HEK293 (cell line): ENCODE data around the gene SAT1.

ENCODE experiments used
- HOXD13 ChIP-seq: sonication (generic); formaldehyde crosslinking; IDR thresholded peaks from 2 replicates; pipeline ENCODE4 v1.8.0; 2022; ENCODE audit warnings: missing genetic modification reagents, borderline replicate concordance
- KLF8 ChIP-seq: fragments of 450-650 bp; formaldehyde crosslinking; IDR thresholded peaks from 2 replicates; pipeline ENCODE4 v1.5.1; 2016; ENCODE audit warnings: missing biosample characterization, missing genetic modification characterization
- OSR2 ChIP-seq: fragments of 450-650 bp; formaldehyde crosslinking; IDR thresholded peaks from 2 replicates; pipeline ENCODE4 v1.5.1; 2016; ENCODE audit warnings: missing biosample characterization, missing genetic modification characterization
- PRDM10 ChIP-seq: fragments of 450-650 bp; formaldehyde crosslinking; IDR thresholded peaks from 2 replicates; pipeline ENCODE4 v1.5.1; 2016; ENCODE audit warnings: missing biosample characterization, missing genetic modification characterization
- REPIN1 ChIP-seq: fragments of 450-650 bp; formaldehyde crosslinking; IDR thresholded peaks from 2 replicates; pipeline ENCODE4 v1.5.1; 2017; ENCODE audit warnings: missing biosample characterization, missing genetic modification characterization, low read depth
- ZBTB1 ChIP-seq: fragments of 450-650 bp; formaldehyde crosslinking; IDR thresholded peaks from 2 replicates; pipeline ENCODE4 v1.5.1; 2016; ENCODE audit warnings: missing biosample characterization, missing genetic modification characterization
- ZBTB17 ChIP-seq: fragments of 450-650 bp; formaldehyde crosslinking; IDR thresholded peaks from 2 replicates; pipeline ENCODE4 v1.5.1; 2016; ENCODE audit warnings: missing biosample characterization, missing genetic modification characterization
- ZEB2 ChIP-seq: fragments of 450-650 bp; formaldehyde crosslinking; IDR thresholded peaks from 2 replicates; pipeline ENCODE4 v1.5.1; 2016; ENCODE audit warnings: missing biosample characterization, missing genetic modification characterization
- ZFP37 ChIP-seq: fragments of 450-650 bp; formaldehyde crosslinking; IDR thresholded peaks from 2 replicates; pipeline ENCODE4 v1.5.1; 2016; ENCODE audit warnings: missing biosample characterization, missing genetic modification characterization
- ZNF121 ChIP-seq: fragments of 450-650 bp; formaldehyde crosslinking; IDR thresholded peaks from 2 replicates; pipeline ENCODE4 v1.5.1; 2016; ENCODE audit warnings: missing biosample characterization, missing genetic modification characterization
- ZNF174 ChIP-seq: fragments of 450-650 bp; formaldehyde crosslinking; IDR thresholded peaks from 2 replicates; pipeline ENCODE4 v1.5.0; 2017; ENCODE audit warnings: missing biosample characterization, mild to moderate bottlenecking, missing genetic modification characterization
- ZNF274 ChIP-seq, 2 experiments: fragments of 200-500 bp in 1 of 2; fragments of 450-650 bp in 1 of 2; sonication (Bioruptor generic) in 1 of 2; formaldehyde crosslinking in 1 of 2; IDR thresholded peaks; 2 replicates each; pipeline versions ENCODE4 v1.5.1 to v1.6.1; 2014 to 2016; ENCODE audit warnings: borderline replicate concordance in 1 of 2, inconsistent platforms in 1 of 2, low read length in 1 of 2, missing biosample characterization in 1 of 2, missing genetic modification characterization in 1 of 2
- ZNF350 ChIP-seq: fragments of 450-650 bp; formaldehyde crosslinking; IDR thresholded peaks from 2 replicates; pipeline ENCODE4 v1.5.0; 2017; ENCODE audit warnings: missing biosample characterization, mild to moderate bottlenecking, missing genetic modification characterization
- ZNF501 ChIP-seq: fragments of 450-650 bp; formaldehyde crosslinking; IDR thresholded peaks from 2 replicates; pipeline ENCODE4 v1.5.1; 2016; ENCODE audit warnings: missing biosample characterization, missing genetic modification characterization
- ZNF521 ChIP-seq: fragments of 450-650 bp; formaldehyde crosslinking; IDR thresholded peaks from 2 replicates; pipeline ENCODE4 v1.5.1; 2017; ENCODE audit warnings: missing biosample characterization, mild to moderate bottlenecking, missing genetic modification characterization
- ZNF558 ChIP-seq: fragments of 450-650 bp; formaldehyde crosslinking; IDR thresholded peaks from 2 replicates; pipeline ENCODE4 v1.5.1; 2016; ENCODE audit warnings: missing biosample characterization, missing genetic modification characterization
- ZNF561 ChIP-seq: fragments of 450-650 bp; IDR thresholded peaks from 2 replicates; pipeline ENCODE4 v1.5.1; 2018; ENCODE audit warnings: missing biosample characterization, missing genetic modification characterization, borderline replicate concordance
- ZNF654 ChIP-seq: fragments of 450-650 bp; formaldehyde crosslinking; IDR thresholded peaks from 2 replicates; pipeline ENCODE4 v1.5.1; 2016; ENCODE audit warnings: low read depth, missing biosample characterization, missing genetic modification characterization
- ZNF692 ChIP-seq: fragments of 450-650 bp; formaldehyde crosslinking; IDR thresholded peaks from 2 replicates; pipeline ENCODE4 v1.5.1; 2016; ENCODE audit warnings: missing biosample characterization, missing genetic modification characterization
- ZNF791 ChIP-seq: fragments of 450-650 bp; formaldehyde crosslinking; IDR thresholded peaks from 2 replicates; pipeline ENCODE4 v1.5.1; 2016; ENCODE audit warnings: missing biosample characterization, missing genetic modification characterization
- ZSCAN30 ChIP-seq: fragments of 450-650 bp; IDR thresholded peaks from 2 replicates; pipeline ENCODE4 v1.5.1; 2018; ENCODE audit warnings: missing biosample characterization, mild to moderate bottlenecking, missing genetic modification characterization, moderate library complexity
- TF ChIP-seq, protein P1 (sequence below): fragments of 450-650 bp; formaldehyde crosslinking; IDR thresholded peaks from 2 replicates; pipeline ENCODE4 v1.5.1; 2016; ENCODE audit warnings: missing biosample characterization, missing genetic modification characterization
- TF ChIP-seq, protein P2 (sequence below): fragments of 450-650 bp; formaldehyde crosslinking; IDR thresholded peaks from 2 replicates; pipeline ENCODE4 v1.5.1; 2016; ENCODE audit warnings: missing biosample characterization, missing genetic modification characterization
- TF ChIP-seq, protein P3 (sequence below): fragments of 450-650 bp; formaldehyde crosslinking; IDR thresholded peaks from 2 replicates; pipeline ENCODE4 v1.5.1; 2017; ENCODE audit warnings: missing biosample characterization, missing genetic modification characterization
- TF ChIP-seq, protein P4 (sequence below): fragments of 450-650 bp; formaldehyde crosslinking; IDR thresholded peaks from 2 replicates; pipeline ENCODE4 v1.5.1; 2017; ENCODE audit warnings: missing biosample characterization, missing genetic modification characterization
- TF ChIP-seq, protein P5 (sequence below): fragments of 450-650 bp; formaldehyde crosslinking; IDR thresholded peaks from 2 replicates; pipeline ENCODE4 v1.5.1; 2016; ENCODE audit warnings: missing biosample characterization, missing genetic modification characterization

SAT1 gene

DNA sequence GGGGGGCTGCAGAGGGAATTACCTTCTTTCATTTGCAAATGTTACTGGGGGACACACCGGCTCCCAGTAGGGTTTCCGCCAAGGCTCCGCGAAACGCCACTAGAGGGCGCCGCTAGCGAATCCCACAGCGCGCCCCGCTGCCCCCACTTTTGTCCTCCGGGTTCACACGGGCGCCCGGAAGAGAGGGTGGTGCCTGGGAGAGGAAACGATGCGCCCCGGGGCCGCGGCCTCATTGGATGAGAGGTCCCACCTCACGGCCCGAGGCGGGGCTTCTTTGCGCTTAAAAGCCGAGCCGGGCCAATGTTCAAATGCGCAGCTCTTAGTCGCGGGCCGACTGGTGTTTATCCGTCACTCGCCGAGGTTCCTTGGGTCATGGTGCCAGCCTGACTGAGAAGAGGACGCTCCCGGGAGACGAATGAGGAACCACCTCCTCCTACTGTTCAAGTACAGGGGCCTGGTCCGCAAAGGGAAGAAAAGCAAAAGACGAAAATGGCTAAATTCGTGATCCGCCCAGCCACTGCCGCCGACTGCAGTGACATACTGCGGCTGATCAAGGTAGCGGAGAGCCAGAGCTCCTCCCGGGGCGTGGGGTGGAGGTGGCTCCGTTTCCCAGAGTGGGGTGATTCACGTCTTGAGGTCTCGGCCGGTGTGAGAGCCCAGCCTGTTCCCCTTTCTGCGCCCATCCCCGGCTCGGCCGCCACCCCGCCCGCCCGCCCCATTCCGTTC lies at the start of gene SAT1 (continued):
- TF ChIP-seq, protein P1, sequence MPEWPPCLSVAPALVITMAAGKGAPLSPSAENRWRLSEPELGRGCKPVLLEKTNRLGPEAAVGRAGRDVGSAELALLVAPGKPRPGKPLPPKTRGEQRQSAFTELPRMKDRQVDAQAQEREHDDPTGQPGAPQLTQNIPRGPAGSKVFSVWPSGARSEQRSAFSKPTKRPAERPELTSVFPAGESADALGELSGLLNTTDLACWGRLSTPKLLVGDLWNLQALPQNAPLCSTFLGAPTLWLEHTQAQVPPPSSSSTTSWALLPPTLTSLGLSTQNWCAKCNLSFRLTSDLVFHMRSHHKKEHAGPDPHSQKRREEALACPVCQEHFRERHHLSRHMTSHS (tag by site-specific recombination), result no peak
- TF ChIP-seq ZNF174 (tag by site-specific recombination) (no peak), ZNF791 (tag by site-specific recombination) (no peak), ZNF350 (tag by site-specific recombination) (no peak), PRDM10 (tag by site-specific recombination) (peak; percentile 43), ZFP37 (tag by site-specific recombination) (peak; percentile 66; the same call in 1 of the 2 replicates), ZNF274 (IDR thresholded peaks at IDR 0.05; ENCODE audit: low read length) (no peak), ZNF274 (tag by site-specific recombination; IDR thresholded peaks at IDR 0.05; ENCODE audit: borderline replicate concordance) (no peak), KLF8 (tag by site-specific recombination) (peak; percentile 81), ZNF692 (tag by site-specific recombination) (peak; percentile 25; the same call in 1 of the 2 replicates), ZNF654 (tag by site-specific recombination) (peak; percentile 78), ZNF558 (tag by site-specific recombination) (no peak; the same call in 1 of the 2 replicates), ZNF521 (tag by site-specific recombination) (no peak), ZEB2 (tag by site-specific recombination) (peak; percentile 47; the same call in 1 of the 2 replicates), ZNF121 (tag by site-specific recombination) (peak; percentile 78), ZBTB1 (tag by site-specific recombination) (no peak), ZBTB17 (tag by site-specific recombination) (peak; percentile 47; the same call in 1 of the 2 replicates), OSR2 (tag by site-specific recombination) (peak; percentile 23; the same call in 1 of the 2 replicates), REPIN1 (no peak), ZSCAN30 (peak; percentile 79), HOXD13 (CRISPR knock-in tag) (no peak), ZNF501 (tag by site-specific recombination) (peak; percentile 75; the same call in 1 of the 2 replicates), ZNF561 (tag by site-specific recombination) (peak; percentile 73; the same call in 1 of the 2 replicates)
- TF ChIP-seq, protein P2, sequence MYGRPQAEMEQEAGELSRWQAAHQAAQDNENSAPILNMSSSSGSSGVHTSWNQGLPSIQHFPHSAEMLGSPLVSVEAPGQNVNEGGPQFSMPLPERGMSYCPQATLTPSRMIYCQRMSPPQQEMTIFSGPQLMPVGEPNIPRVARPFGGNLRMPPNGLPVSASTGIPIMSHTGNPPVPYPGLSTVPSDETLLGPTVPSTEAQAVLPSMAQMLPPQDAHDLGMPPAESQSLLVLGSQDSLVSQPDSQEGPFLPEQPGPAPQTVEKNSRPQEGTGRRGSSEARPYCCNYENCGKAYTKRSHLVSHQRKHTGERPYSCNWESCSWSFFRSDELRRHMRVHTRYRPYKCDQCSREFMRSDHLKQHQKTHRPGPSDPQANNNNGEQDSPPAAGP (tag by site-specific recombination), result peak; percentile 58; the same call in 1 of the 2 replicates
- TF ChIP-seq, protein P3, sequence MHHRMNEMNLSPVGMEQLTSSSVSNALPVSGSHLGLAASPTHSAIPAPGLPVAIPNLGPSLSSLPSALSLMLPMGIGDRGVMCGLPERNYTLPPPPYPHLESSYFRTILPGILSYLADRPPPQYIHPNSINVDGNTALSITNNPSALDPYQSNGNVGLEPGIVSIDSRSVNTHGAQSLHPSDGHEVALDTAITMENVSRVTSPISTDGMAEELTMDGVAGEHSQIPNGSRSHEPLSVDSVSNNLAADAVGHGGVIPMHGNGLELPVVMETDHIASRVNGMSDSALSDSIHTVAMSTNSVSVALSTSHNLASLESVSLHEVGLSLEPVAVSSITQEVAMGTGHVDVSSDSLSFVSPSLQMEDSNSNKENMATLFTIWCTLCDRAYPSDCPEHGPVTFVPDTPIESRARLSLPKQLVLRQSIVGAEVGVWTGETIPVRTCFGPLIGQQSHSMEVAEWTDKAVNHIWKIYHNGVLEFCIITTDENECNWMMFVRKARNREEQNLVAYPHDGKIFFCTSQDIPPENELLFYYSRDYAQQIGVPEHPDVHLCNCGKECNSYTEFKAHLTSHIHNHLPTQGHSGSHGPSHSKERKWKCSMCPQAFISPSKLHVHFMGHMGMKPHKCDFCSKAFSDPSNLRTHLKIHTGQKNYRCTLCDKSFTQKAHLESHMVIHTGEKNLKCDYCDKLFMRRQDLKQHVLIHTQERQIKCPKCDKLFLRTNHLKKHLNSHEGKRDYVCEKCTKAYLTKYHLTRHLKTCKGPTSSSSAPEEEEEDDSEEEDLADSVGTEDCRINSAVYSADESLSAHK (tag by site-specific recombination), result peak; percentile 40; the same call in 1 of the 2 replicates
- TF ChIP-seq, protein P4, sequence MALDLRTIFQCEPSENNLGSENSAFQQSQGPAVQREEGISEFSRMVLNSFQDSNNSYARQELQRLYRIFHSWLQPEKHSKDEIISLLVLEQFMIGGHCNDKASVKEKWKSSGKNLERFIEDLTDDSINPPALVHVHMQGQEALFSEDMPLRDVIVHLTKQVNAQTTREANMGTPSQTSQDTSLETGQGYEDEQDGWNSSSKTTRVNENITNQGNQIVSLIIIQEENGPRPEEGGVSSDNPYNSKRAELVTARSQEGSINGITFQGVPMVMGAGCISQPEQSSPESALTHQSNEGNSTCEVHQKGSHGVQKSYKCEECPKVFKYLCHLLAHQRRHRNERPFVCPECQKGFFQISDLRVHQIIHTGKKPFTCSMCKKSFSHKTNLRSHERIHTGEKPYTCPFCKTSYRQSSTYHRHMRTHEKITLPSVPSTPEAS (tag by site-specific recombination), result peak; percentile 33; the same call in 1 of the 2 replicates
- TF ChIP-seq, protein P5, sequence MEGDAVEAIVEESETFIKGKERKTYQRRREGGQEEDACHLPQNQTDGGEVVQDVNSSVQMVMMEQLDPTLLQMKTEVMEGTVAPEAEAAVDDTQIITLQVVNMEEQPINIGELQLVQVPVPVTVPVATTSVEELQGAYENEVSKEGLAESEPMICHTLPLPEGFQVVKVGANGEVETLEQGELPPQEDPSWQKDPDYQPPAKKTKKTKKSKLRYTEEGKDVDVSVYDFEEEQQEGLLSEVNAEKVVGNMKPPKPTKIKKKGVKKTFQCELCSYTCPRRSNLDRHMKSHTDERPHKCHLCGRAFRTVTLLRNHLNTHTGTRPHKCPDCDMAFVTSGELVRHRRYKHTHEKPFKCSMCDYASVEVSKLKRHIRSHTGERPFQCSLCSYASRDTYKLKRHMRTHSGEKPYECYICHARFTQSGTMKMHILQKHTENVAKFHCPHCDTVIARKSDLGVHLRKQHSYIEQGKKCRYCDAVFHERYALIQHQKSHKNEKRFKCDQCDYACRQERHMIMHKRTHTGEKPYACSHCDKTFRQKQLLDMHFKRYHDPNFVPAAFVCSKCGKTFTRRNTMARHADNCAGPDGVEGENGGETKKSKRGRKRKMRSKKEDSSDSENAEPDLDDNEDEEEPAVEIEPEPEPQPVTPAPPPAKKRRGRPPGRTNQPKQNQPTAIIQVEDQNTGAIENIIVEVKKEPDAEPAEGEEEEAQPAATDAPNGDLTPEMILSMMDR (tag by site-specific recombination), result peak; percentile 71; the same call in 1 of the 2 replicates
